Neural cell (in vitro differentiated cells): ENCODE results near the gene PCGF3.

Source experiments
- EZH2 ChIP-seq: fragments of 200-600, 300-800 bp; shearing (Covaris generic), sonication (generic); IDR thresholded peaks from 2 replicates; pipeline ENCODE4 v1.6.1; 2014; ENCODE audit warnings: antibody characterized with exemption, low read length, borderline replicate concordance, mild to moderate bottlenecking; ENCODE audit not compliant: insufficient read depth, poor library complexity, severe bottlenecking
- POLR2AphosphoS5 ChIP-seq: IDR thresholded peaks from 2 replicates; pipeline ENCODE4 v1.6.1; 2012
- SMC3 ChIP-seq: fragments of 450-650 bp; conservative IDR thresholded peaks from 2 replicates; pipeline ENCODE4 v1.6.1; 2014; ENCODE audit warnings: antibody characterized with exemption, mild to moderate bottlenecking, moderate library complexity; ENCODE audit not compliant: poor library complexity
- TF ChIP-seq, protein P1 (sequence below): fragments of 450-650 bp; IDR thresholded peaks from 2 replicates; pipeline ENCODE4 v1.5.1; 2014; ENCODE audit warnings: antibody characterized with exemption, mild to moderate bottlenecking, moderate library complexity; ENCODE audit not compliant: poor library complexity, severe bottlenecking

DNA sequence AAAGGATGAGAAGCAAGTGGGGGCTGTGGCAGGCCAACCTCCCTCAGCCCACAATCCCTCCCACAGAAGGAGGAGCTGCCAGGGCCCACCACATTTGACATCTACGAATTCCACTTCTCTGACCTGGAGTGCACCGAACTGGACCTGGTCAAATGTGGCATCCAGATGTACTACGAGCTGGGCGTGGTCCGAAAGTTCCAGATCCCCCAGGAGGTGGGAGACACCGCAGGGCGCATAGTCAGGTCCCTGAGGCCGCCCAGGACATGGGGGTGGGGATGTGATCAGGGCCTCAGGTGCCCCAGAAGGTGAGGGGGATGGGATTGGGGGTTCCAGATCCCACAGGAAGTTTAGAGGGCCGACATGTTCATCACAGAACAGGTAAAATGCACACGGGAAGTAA, 45.2 kb upstream of the PCGF3 start:
- TF ChIP-seq POLR2AphosphoS5, result no peak
- no peak for TF ChIP-seq EZH2
- TF ChIP-seq, protein P1, sequence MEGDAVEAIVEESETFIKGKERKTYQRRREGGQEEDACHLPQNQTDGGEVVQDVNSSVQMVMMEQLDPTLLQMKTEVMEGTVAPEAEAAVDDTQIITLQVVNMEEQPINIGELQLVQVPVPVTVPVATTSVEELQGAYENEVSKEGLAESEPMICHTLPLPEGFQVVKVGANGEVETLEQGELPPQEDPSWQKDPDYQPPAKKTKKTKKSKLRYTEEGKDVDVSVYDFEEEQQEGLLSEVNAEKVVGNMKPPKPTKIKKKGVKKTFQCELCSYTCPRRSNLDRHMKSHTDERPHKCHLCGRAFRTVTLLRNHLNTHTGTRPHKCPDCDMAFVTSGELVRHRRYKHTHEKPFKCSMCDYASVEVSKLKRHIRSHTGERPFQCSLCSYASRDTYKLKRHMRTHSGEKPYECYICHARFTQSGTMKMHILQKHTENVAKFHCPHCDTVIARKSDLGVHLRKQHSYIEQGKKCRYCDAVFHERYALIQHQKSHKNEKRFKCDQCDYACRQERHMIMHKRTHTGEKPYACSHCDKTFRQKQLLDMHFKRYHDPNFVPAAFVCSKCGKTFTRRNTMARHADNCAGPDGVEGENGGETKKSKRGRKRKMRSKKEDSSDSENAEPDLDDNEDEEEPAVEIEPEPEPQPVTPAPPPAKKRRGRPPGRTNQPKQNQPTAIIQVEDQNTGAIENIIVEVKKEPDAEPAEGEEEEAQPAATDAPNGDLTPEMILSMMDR, result no peak
- TF ChIP-seq SMC3, result no peak
